Upper lobe of left lung (tissue), 6 donors: Measurements from ENCODE around the gene PSMD1. TPM values are rescaled to one million over a fixed set of nuclear protein-coding genes. Genes with fewer than 3 reads are reported as not detected.
"Not testable (repeated sequence)": the region's sequence is repeated elsewhere in the genome, so short reads cannot be mapped to it uniquely, and the experiment has no call there.

ENCODE experiments used
- ATAC-seq, 2 donors: fragments of 200-7000 bp; cut with Tn5 transposase; one replicate each; pipeline ENCODE4 v1.9.1; 2022; ENCODE audit warnings: mild to moderate bottlenecking in 2 of 2, moderate library complexity in 2 of 2; ENCODE audit not compliant: low FRiP score in 2 of 2
- DNase-seq, 2 donors: peaks; one replicate each; pipeline ENCODE4 v3.0.0-alpha.2; 2019 to 2020
- H3K27ac ChIP-seq, 4 donors: fragments of 200-600 bp; sonication (generic); one replicate each; pipeline ENCODE4 v1.5.1; 2016 to 2019
- H3K27me3 ChIP-seq, 4 donors: fragments of 200-600 bp; sonication (generic); one replicate each; pipeline ENCODE4 v1.5.1; 2017 to 2019
- H3K36me3 ChIP-seq, 4 donors: fragments of 200-600 bp; sonication (generic); one replicate each; pipeline ENCODE4 v1.5.1; 2016 to 2019
- H3K4me1 ChIP-seq, 4 donors: fragments of 200-600 bp; sonication (generic); one replicate each; pipeline ENCODE4 v1.5.1; 2018 to 2019
- H3K4me3 ChIP-seq, 4 donors: fragments of 200-600 bp; sonication (generic); one replicate each; pipeline ENCODE4 v1.5.1; 2017 to 2019; ENCODE audit warnings: mild to moderate bottlenecking in 2 of 4, moderate library complexity in 1 of 4
- H3K9me3 ChIP-seq, 4 donors: fragments of 200-600 bp; sonication (generic); one replicate each; pipeline ENCODE4 v1.5.1; 2018 to 2019
- EP300 ChIP-seq, 4 donors: sonication (generic); formaldehyde crosslinking; IDR thresholded peaks; one replicate each; pipeline ENCODE4 v1.5.1; 2017; ENCODE audit warnings: antibody characterized with exemption in 4 of 4, control low read depth in 2 of 4
- POLR2A ChIP-seq, 4 donors: fragments of 450-650 bp; IDR thresholded peaks; one replicate each; pipeline ENCODE4 v1.5.1; 2016 to 2017; ENCODE audit warnings: antibody characterized with exemption in 4 of 4, mild to moderate bottlenecking in 2 of 4
- POLR2AphosphoS5 ChIP-seq, 2 donors: sonication (generic); formaldehyde crosslinking; IDR thresholded peaks; one replicate each; pipeline ENCODE4 v1.5.1; 2017; ENCODE audit warnings: antibody characterized with exemption in 2 of 2
- WGBS, 2 donors: methylation state at CpG; one replicate each; pipeline ENCODE4 v1.1.5; 2017 to 2018; 5-methylcytosine and 5-hydroxymethylcytosine counted together
- total RNA-seq, 6 donors: library from RNA; depleted of rRNA in 4 of 6; stranded (reverse); fragments of >200 nt in 4 of 6; gene quantifications; one replicate each; pipeline versions ENCODE4 v1.1.0 to v1.2.1, GENCODE V29; 2016 to 2021
- TF ChIP-seq, protein P1 (sequence below), 6 experiments: fragments of 450-650 bp in 4 of 6; fragments of 200-600 bp in 2 of 6; sonication (generic) in 2 of 6; IDR thresholded peaks; one replicate each; pipeline ENCODE4 v1.5.1; 2016 to 2019; ENCODE audit warnings: antibody characterized with exemption in 6 of 6
- donor health status: DM: no; HTN: no; CAD: no; lungs with moderate emphysema.
- donor health status: DM: no; HTN: yes; CAD: no; lungs with severe emphysema.

The PSMD1 gene
- total RNA-seq, 6 donors from 2014 or later = 24.6 to 68.1 (median 57.0) TPM

DNA sequence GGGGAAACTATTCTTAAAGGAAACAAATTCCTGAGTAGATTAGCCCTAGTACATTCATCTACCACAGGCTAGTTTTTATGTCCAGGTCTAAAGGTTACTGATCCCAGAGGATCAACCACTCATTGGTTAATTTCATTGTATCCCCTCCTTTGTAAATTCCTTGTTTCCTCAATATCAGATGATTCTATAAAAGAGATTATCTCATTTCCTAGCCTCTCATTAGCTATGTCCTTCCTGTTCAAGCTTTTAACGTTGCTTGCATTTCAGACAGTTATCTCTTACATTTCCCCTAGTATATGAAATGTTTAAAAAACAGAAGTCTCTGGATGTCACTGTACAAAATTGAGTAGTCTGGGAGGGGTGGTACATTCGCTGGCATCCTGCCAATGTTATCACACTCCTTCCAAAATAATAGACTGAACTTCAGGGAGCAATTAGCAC, 117.6 kb downstream of the PSMD1 start:
- 36 to 38% methylated on average over 2 of the region's 2 CpGs for WGBS, 2 donors
- no peak for DNase-seq
- Histone ChIP-seq H3K27ac (peak overlapping the region in 2 of 4 donors; percentile 25 to 46), H3K9me3 (no peaks in the 10 kb centered on the region), H3K36me3 (peaks cover 4 to 31% (median 15%) of the 10 kb centered on the region in 4 donors), H3K4me1 (peaks cover 0 to 8% (median 6%) of the 10 kb centered on the region in 4 donors), H3K4me3 (no peak overlapping the region), H3K27me3 (no peaks in the 10 kb centered on the region)
- ATAC-seq = no peak
- TF ChIP-seq EP300 (IDR thresholded peaks at IDR 0.05) (no peak), POLR2A (IDR thresholded peaks at IDR 0.05) (no peak), POLR2AphosphoS5 (IDR thresholded peaks at IDR 0.05) (no peak)
- TF ChIP-seq, protein P1, sequence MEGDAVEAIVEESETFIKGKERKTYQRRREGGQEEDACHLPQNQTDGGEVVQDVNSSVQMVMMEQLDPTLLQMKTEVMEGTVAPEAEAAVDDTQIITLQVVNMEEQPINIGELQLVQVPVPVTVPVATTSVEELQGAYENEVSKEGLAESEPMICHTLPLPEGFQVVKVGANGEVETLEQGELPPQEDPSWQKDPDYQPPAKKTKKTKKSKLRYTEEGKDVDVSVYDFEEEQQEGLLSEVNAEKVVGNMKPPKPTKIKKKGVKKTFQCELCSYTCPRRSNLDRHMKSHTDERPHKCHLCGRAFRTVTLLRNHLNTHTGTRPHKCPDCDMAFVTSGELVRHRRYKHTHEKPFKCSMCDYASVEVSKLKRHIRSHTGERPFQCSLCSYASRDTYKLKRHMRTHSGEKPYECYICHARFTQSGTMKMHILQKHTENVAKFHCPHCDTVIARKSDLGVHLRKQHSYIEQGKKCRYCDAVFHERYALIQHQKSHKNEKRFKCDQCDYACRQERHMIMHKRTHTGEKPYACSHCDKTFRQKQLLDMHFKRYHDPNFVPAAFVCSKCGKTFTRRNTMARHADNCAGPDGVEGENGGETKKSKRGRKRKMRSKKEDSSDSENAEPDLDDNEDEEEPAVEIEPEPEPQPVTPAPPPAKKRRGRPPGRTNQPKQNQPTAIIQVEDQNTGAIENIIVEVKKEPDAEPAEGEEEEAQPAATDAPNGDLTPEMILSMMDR (IDR thresholded peaks at IDR 0.05) = no peak

DNA sequence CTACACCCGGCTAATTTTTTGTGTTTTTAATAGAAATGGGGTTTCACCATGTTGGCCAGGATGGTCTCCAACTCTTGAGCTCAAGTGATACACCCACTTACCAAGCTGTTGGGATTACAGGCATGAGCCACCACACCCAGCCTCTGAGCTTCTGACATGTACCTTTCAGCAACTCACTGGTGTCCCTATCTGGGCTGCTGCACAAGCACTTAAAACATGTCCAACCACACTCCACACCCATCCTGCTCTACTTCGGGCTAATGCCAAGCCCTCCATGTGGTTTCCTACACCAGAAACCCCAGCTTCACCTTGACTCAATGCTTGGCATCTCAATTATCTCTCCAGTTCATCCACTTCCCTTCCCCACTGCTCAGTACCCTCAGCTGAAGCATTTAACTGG, 119.4 kb downstream of the PSMD1 start:
- Histone ChIP-seq H3K27me3 (no peaks in the 10 kb centered on the region), H3K4me1 (peaks cover 0 to 8% (median 6%) of the 10 kb centered on the region in 4 donors), H3K27ac (no peak overlapping the region), H3K36me3 (peaks cover 4 to 23% (median 12%) of the 10 kb centered on the region in 4 donors), H3K4me3 (no peak overlapping the region), H3K9me3 (no peaks in the 10 kb centered on the region)
- TF ChIP-seq POLR2AphosphoS5 (IDR thresholded peaks at IDR 0.05) (no peak), EP300 (IDR thresholded peaks at IDR 0.05) (no peak), POLR2A (IDR thresholded peaks at IDR 0.05) (no peak)
- TF ChIP-seq, protein P1 (IDR thresholded peaks at IDR 0.05) = no peak
- no peak for ATAC-seq
- WGBS, 2 donors = 78 to 87% methylated on average over 2 of the region's 2 CpGs
- DNase-seq = no peak

DNA sequence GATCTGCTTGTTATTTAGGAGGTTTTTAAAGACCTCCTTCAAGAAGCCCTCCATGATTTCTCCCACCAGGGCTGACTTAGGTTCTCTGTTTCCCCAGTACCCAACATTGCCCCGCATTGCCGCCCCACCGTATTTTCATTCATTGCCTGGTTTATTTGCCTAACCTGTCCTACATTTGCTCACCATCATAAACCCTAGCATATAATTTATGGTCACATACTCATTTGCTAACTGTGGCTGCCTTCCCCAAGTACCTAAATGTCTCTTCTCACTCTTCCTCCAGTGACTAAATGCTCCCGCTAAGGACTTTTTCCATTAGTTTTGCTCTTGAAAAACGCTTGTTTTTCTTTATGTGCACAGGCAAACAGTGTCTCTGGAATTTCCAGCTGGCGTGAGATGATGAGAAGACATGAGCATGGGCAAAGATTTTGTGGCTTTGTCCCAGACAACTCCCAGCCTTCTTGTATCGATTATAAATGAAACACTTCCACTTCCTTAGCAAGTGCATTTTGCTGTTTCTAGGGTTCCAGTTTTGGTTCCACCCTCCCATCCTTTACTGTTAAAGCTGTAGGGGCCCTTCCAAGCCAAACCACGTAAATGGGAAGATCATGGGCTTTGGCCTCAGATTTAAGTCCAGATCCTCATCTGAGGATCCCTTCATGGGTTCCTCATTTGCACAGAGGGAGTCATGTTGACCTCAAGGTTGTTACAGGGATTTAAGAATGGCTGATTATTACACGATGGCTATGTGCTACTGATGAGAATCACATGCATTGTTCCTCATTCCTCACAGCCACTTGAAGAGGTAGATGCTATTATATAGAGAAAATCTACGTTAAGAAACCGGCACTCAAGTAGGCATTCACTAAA, 120.7 kb downstream of the PSMD1 start:
- Histone ChIP-seq H3K4me3 (no peak overlapping the region), H3K27ac (no peak overlapping the region), H3K9me3 (no peaks in the 10 kb centered on the region), H3K27me3 (no peaks in the 10 kb centered on the region), H3K4me1 (peaks cover 11 to 21% (median 15%) of the 10 kb centered on the region in 4 donors), H3K36me3 (peaks cover 4 to 13% (median 8%) of the 10 kb centered on the region in 4 donors)
- WGBS, 2 donors = 77 to 79% methylated on average over 11 of the region's 11 CpGs
- ATAC-seq (no peak), DNase-seq (no peak)
- TF ChIP-seq POLR2A (IDR thresholded peaks at IDR 0.05) (no peak), EP300 (IDR thresholded peaks at IDR 0.05) (no peak), POLR2AphosphoS5 (IDR thresholded peaks at IDR 0.05) (no peak)
- TF ChIP-seq, protein P1 (IDR thresholded peaks at IDR 0.05) = no peak

DNA sequence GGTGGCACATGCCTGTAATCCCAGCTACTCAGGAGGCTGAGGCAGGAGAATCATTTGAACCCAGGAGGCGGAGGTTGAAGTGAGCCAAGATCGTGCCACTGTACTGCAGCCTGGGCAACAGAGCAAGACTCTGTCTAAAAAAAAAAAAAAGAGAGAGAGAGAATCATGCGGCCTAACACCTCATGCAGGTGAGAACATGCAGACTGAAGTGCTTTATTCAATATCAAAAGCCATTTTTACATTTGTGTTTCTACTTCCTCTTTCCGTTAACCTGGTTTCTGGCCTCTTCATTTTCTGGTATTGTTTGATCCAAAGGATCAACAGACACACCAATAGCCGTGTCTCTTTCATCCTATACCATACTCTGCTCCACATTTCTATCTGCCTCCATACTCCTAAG, 122.1 kb downstream of the PSMD1 start:
- not testable (repeated sequence) for ATAC-seq, DNase-seq, H3K36me3 ChIP-seq, H3K9me3 ChIP-seq, H3K4me3 ChIP-seq, H3K27ac ChIP-seq, H3K27me3 ChIP-seq
- WGBS, 2 donors = 80 to 83% methylated on average over 5 of the region's 5 CpGs
- H3K4me1 ChIP-seq = peaks cover 11 to 24% (median 16%) of the 10 kb centered on the region in 4 donors

DNA sequence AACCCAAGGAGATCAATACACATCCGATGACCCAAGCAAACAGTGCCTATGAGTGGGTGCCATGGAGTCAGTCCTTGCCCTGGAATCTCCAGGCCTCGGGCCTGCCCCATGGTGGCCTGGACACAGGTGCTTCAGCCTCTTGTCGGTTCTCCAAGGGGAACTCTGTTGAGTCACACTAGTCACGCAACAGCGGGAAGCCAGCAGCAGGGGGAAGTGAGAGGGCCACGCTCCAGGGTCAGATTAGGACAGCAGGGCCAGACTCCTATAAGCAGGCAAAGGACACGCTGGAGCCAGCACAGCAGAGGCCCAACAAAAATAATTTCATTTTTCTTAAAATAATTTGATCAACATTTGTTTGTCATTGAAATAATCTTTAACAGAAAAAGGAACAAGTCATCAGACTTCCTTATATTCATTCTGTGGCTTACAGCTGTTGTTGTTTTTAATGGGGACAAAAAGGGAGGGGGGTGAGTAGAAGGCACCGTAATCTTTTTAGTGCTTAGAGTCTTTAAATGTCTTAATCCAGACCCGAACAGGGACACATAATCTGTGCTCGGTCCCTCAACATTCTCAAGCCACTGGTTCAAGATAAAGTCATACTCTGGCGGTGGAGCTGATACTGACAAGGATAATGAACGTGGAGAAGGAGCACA, 125.3 kb downstream of the PSMD1 start:
- Histone ChIP-seq H3K4me1 (peaks cover 22 to 33% (median 24%) of the 10 kb centered on the region in 4 donors), H3K27me3 (no peaks in the 10 kb centered on the region), H3K27ac (peak overlapping the region in 3 of 4 donors; percentile 17 to 74 (median 33)), H3K4me3 (no peak overlapping the region), H3K36me3 (no peaks in the 10 kb centered on the region), H3K9me3 (no peaks in the 10 kb centered on the region)
- WGBS, 2 donors = 55 to 60% methylated on average over 10 to 12 of the region's 12 CpGs
- ATAC-seq (peak; percentile 76 to 86), DNase-seq (peak in 1 of 2 donors; percentile 90)
- TF ChIP-seq POLR2AphosphoS5 (IDR thresholded peaks at IDR 0.05) = peak in 1 of 2 donors; percentile 65
- TF ChIP-seq, protein P1 (IDR thresholded peaks at IDR 0.05) = peak in 1 of 6 experiments; percentile 17
- no peak for TF ChIP-seq POLR2A (IDR thresholded peaks at IDR 0.05)
- TF ChIP-seq EP300 (IDR thresholded peaks at IDR 0.05) = peak in 2 of 4 donors; percentile 24 to 56
